ENCODE data around the gene TMOD1. TPM values are rescaled to one million over a fixed set of nuclear protein-coding genes. Genes with fewer than 3 reads are reported as not detected.

TMOD1 gene
- total RNA-seq, 1 experiment from 2014 or later, result not detected

DNA sequence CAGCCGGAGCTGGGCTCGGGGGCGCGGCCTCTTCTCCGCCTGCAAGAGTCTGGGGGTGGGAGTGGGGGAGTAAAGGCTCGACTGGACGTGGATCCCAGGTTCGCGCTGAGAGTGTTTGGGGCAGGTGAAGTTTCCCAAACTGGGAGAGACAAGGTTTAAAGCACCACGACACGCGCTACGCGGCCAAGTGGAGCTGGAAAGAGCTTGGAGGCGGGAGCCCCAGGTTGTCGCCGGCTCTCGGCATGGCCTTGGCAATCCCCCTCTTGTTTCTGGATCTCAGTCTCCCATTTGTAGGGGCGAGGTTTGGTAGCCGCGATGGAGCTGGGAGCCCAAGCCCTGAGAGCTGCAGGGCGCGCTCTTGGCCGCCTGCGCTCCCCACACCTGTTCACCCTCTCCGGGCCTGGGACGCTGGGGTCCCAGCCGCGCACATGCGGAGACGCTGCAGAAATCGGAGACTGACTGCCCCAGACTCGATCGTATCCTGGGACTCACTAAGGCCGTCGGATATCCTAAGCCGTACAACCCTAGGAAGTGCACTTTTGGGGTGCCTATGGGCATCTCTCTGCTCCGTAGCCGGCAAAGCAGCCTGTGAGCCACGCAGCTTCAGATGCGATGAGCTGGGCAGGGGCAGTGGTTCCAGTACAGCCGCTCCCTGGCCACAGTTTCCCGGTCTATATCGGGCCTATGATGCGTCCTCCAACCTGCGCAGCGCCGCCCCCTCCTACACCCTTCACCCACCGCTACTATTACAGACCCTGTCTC lies 937 bp downstream of the TMOD1 start:
- Histone ChIP-seq H3K27ac (ENCODE audit: low read length) (no peak overlapping the region), H3K9me2 (replicated peaks; ENCODE audit: low read length) (no peaks in the 10 kb centered on the region), H3K27me3 (ENCODE audit: low read length) (peaks cover 10% of the 10 kb centered on the region; the same call in 1 of the 2 replicates), H3K4me3 (ENCODE audit: low read length) (peak overlapping the region; percentile 71), H3F3A (ENCODE audit: low read length, unreplicated experiment) (no peaks in the 10 kb centered on the region), H3K79me2 (ENCODE audit: low read length) (no peaks in the 10 kb centered on the region), H3K36me3 (ENCODE audit: low read depth, low read length) (no peaks in the 10 kb centered on the region), H3K9ac (ENCODE audit: low read length) (no peak overlapping the region), H3K4me2 (ENCODE audit: low read length) (peak overlapping the region; percentile 87), H2AFZ (ENCODE audit: low read length) (peak overlapping the region; percentile 92), H3K4me1 (ENCODE audit: insufficient read depth, low read length) (no peaks in the 10 kb centered on the region), H4K20me1 (ENCODE audit: low read length) (no peaks in the 10 kb centered on the region), H3K9me3 (ENCODE audit: low read length) (no peaks in the 10 kb centered on the region)
- ATAC-seq (peak; percentile 22; the same call in 1 of the 2 replicates), DNase-seq (no peak)
- CTCF ChIA-PET, result no interaction called here
- intact Hi-C loops (cut with micrococcal nuclease), result no loop called here
- TF ChIP-seq EZH2 (IDR thresholded peaks at IDR 0.05; ENCODE audit: low read length, unreplicated experiment) (no peak), EZH2phosphoT487 (IDR thresholded peaks at IDR 0.05; ENCODE audit: borderline replicate concordance, low read length) (no peak)
- TF ChIP-seq, protein P1, sequence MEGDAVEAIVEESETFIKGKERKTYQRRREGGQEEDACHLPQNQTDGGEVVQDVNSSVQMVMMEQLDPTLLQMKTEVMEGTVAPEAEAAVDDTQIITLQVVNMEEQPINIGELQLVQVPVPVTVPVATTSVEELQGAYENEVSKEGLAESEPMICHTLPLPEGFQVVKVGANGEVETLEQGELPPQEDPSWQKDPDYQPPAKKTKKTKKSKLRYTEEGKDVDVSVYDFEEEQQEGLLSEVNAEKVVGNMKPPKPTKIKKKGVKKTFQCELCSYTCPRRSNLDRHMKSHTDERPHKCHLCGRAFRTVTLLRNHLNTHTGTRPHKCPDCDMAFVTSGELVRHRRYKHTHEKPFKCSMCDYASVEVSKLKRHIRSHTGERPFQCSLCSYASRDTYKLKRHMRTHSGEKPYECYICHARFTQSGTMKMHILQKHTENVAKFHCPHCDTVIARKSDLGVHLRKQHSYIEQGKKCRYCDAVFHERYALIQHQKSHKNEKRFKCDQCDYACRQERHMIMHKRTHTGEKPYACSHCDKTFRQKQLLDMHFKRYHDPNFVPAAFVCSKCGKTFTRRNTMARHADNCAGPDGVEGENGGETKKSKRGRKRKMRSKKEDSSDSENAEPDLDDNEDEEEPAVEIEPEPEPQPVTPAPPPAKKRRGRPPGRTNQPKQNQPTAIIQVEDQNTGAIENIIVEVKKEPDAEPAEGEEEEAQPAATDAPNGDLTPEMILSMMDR (conservative IDR thresholded peaks at IDR 0.05; ENCODE audit: low read depth, low read length), result no peak
- no TSS peak for BruUV-seq (replicated peaks)
- POLR2A ChIA-PET (ENCODE audit: unreplicated experiment), result no interaction called here

DNA sequence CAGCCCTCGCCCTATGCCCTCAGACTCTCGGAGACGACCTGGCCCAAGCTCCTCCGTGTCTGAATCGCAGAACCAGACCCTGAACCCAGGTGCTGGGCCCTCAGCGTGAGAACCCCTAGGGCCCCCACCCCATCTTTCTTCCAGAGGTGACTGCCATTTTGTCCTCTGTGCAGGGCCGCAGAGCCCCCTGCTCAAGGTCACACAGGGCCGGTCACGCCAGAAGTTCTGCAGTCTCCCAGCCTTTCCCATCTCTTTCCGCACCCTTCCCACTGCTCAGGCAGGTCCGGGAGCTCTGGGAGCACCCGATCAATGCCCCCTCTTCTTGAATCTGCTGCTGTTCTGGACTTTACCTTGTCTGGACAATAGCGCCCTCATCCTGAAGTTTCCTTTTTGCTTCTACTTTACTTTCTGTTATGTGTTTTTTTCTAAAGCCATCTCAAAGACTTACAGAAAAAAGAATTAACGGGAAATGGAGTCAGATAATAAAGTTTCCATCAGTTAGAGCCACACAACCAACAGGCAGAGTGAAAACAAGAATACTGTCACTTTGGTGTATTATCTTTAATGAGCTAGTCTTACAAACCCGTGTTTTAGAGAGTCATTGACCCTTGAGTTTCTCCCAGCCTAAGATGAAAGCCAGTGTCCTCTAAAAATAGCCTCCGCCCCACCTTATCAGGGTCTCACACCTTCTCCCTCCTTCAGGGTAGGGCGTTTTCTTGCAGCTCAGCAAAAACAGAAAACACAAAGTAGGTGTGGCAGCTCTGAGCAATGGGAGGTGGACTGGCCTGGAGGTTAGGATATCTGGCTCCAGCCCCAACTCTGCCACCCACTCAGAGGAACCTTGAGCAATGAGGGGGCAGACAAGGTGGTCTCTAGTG lies 1.8 kb downstream of the TMOD1 start:
- peaks cover 10% of the 10 kb centered on the region; the same call in 1 of the 2 replicates for H3K27me3 ChIP-seq (ENCODE audit: low read length)

More for the DNA sequence above, 1.8 kb downstream of the TMOD1 start:
- Histone ChIP-seq H3K9ac (ENCODE audit: low read length) (no peak overlapping the region), H3K4me3 (ENCODE audit: low read length) (no peak overlapping the region), H3K79me2 (ENCODE audit: low read length) (no peaks in the 10 kb centered on the region), H4K20me1 (ENCODE audit: low read length) (no peaks in the 10 kb centered on the region), H3F3A (ENCODE audit: low read length, unreplicated experiment) (no peaks in the 10 kb centered on the region), H2AFZ (ENCODE audit: low read length) (no peak overlapping the region), H3K9me2 (replicated peaks; ENCODE audit: low read length) (no peaks in the 10 kb centered on the region), H3K9me3 (ENCODE audit: low read length) (no peaks in the 10 kb centered on the region), H3K4me2 (ENCODE audit: low read length) (no peak overlapping the region), H3K36me3 (ENCODE audit: low read depth, low read length) (no peaks in the 10 kb centered on the region), H3K27ac (ENCODE audit: low read length) (no peak overlapping the region), H3K4me1 (ENCODE audit: insufficient read depth, low read length) (no peaks in the 10 kb centered on the region)
- BruUV-seq (replicated peaks), result no TSS peak
- DNase-seq (no peak), ATAC-seq (no peak)
- ChIA-PET POLR2A (ENCODE audit: unreplicated experiment) (no interaction called here), CTCF (no interaction called here)
- TF ChIP-seq, protein P1 (conservative IDR thresholded peaks at IDR 0.05; ENCODE audit: low read depth, low read length), result no peak
- TF ChIP-seq EZH2 (IDR thresholded peaks at IDR 0.05; ENCODE audit: low read length, unreplicated experiment) (no peak), EZH2phosphoT487 (IDR thresholded peaks at IDR 0.05; ENCODE audit: borderline replicate concordance, low read length) (no peak)
- intact Hi-C loops (cut with micrococcal nuclease), result no loop called here
